Measurements from ENCODE around the gene CYS1. TPM values are rescaled to one million over a fixed set of nuclear protein-coding genes. Genes with fewer than 3 reads are reported as not detected.

Gene CYS1
- total and polyA plus RNA-seq, 2 donors (not counting 3 experiments of a cell fraction or from before 2014, with no cell fraction given): not detected

DNA sequence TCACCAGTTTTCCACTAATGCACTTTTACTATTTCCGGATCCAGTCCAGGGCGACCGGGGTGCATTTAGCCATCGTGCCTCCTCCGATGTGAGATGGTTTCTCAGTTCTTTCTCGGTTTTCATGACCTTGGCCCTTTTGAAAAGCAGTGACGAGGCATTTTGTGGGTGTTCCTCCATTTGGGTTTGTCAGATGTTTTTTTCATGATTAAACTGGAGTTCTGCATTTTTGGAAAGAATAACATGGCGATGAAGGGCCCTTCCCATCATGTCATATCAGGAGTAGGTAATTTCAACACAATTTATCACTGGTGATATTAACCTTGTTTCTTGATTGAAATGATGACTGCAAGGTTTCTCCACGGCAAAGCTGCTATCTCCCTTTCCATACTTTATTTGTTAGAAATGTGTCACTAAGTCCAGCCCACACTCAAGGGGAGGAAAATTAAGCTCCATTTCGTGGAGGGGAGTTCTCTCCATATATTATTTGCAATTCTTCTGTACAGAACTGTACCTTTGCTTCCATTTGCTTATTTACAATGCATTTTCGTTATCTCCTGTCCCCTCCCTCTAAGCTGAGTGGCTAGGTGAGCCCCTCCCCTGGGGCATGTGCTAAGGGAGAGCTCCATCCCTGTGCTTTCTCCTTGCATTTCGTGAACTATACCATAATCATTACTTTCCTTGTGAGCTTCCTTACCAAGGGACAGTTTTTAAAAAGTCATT, 45.7 kb downstream of the CYS1 start:
- Histone ChIP-seq H3K4me3 (replicated peaks in 1 of 3; ENCODE audit: insufficient read depth in 1 of 3, low read depth in 1 of 3, low read length in 3 of 3) (no peak overlapping the region), H3K79me2 (ENCODE audit: control insufficient read depth, insufficient read depth, low read length) (no peaks in the 10 kb centered on the region), H3K9ac (replicated peaks; ENCODE audit: extremely low read depth, insufficient read depth, low read length) (no peak overlapping the region), H3K36me3 (ENCODE audit: control insufficient read depth in 2 of 2, extremely low read depth in 1 of 2, insufficient read depth in 2 of 2, low read length in 2 of 2) (no peaks in the 10 kb centered on the region), H3K4me2 (ENCODE audit: insufficient read depth, low read length) (no peak overlapping the region), H4K20me1 (replicated peaks; ENCODE audit: control insufficient read depth, extremely low read depth, insufficient read depth, low read length) (no peaks in the 10 kb centered on the region), H3K27me3 (ENCODE audit: control insufficient read depth in 2 of 2, insufficient read depth in 2 of 2, low read length in 2 of 2) (no peaks in the 10 kb centered on the region), H3K9me1 (replicated peaks; ENCODE audit: control insufficient read depth, extremely low read depth, insufficient read depth, low read length) (no peaks in the 10 kb centered on the region), H3K9me3 (replicated peaks; ENCODE audit: control insufficient read depth, insufficient read depth, low read length) (no peaks in the 10 kb centered on the region), H2AFZ (ENCODE audit: low read depth, low read length) (no peak overlapping the region), H3K27ac (ENCODE audit: insufficient read depth, low read depth, low read length) (no peak overlapping the region), H3K4me1 (ENCODE audit: control insufficient read depth, extremely low read depth, insufficient read depth, low read length) (peaks cover 26% of the 10 kb centered on the region)
- FAIRE-seq (no peak), DNase-seq (ENCODE audit: low read depth, low spot score) (no peak)
- ChIA-PET CTCF (interaction anchor here (0.6 to 4.2 kb wide), 8 partner anchors 14 to 400 kb away, joined by 3 to 52 read pairs (median 8); no protein-coding TSS in a partner anchor), POLR2A (no interaction called here)
- dilution Hi-C loops (cut with MboI; ENCODE audit: extremely low pct_ligation_motif_present, low sequenced_read_pairs): no loop called here
- BruUV-seq (replicated peaks): no TSS peak
- intact Hi-C loops (cut with micrococcal nuclease): no loop called here
- TF ChIP-seq EZH2 (IDR thresholded peaks at IDR 0.05; ENCODE audit: borderline replicate concordance, low read depth, low read length, severe bottlenecking) (no peak), JUN (IDR thresholded peaks at IDR 0.05; ENCODE audit: borderline replicate concordance, insufficient read depth, insufficient read length, low read depth) (no peak), GATA2 (IDR thresholded peaks at IDR 0.05; ENCODE audit: insufficient read depth, insufficient read length, low read depth, low read length) (no peak), POLR2AphosphoS5 (IDR thresholded peaks at IDR 0.05; ENCODE audit: insufficient read depth, low read depth, low read length) (no peak)
- TF ChIP-seq, protein P1, sequence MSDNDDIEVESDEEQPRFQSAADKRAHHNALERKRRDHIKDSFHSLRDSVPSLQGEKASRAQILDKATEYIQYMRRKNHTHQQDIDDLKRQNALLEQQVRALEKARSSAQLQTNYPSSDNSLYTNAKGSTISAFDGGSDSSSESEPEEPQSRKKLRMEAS (IDR thresholded peaks at IDR 0.05; ENCODE audit: insufficient read depth, insufficient read length): no peak

All from endothelial cell of umbilical vein (primary cell).